Hepatocyte (in vitro differentiated cells): ENCODE measurements around the gene MARCHF5. TPM values are rescaled to one million over a fixed set of nuclear protein-coding genes. Genes with fewer than 3 reads are reported as not detected.

Experiments
- DNase-seq: peaks from one replicate; pipeline ENCODE4 v3.0.0-alpha.2; 2016; ENCODE audit warnings: low spot score
- H2AFZ ChIP-seq: fragments of 200-600 bp; sonication (generic); 2 replicates; pipeline ENCODE4 v1.6.0; 2016; ENCODE audit warnings: antibody characterized with exemption, mild to moderate bottlenecking
- H3K27ac ChIP-seq: fragments of 200-600 bp; sonication (generic); 2 replicates; pipeline ENCODE4 v1.5.1; 2016; ENCODE audit warnings: mild to moderate bottlenecking
- H3K27me3 ChIP-seq: fragments of 200-600 bp; sonication (generic); 2 replicates; pipeline ENCODE4 v1.6.1; 2016
- H3K36me3 ChIP-seq: fragments of 200-600 bp; sonication (generic); replicated peaks from 2 replicates; pipeline ENCODE4 v1.5.1; 2016; ENCODE audit warnings: low read depth; ENCODE audit not compliant: insufficient read depth
- H3K4me1 ChIP-seq: fragments of 200-600 bp; sonication (generic); 2 replicates; pipeline ENCODE4 v1.5.1; 2016; ENCODE audit warnings: mild to moderate bottlenecking, moderate library complexity; ENCODE audit not compliant: insufficient read depth
- H3K4me2 ChIP-seq: fragments of 200-600 bp; sonication (generic); 2 replicates; pipeline ENCODE4 v1.6.0; 2016
- H3K4me3 ChIP-seq: fragments of 200-600 bp; sonication (generic); 2 replicates; pipeline ENCODE4 v1.5.1; 2016; ENCODE audit warnings: mild to moderate bottlenecking
- H3K79me2 ChIP-seq: fragments of 200-600 bp; sonication (generic); 2 replicates; pipeline ENCODE4 v1.6.0; 2017; ENCODE audit warnings: mild to moderate bottlenecking
- H3K9me2 ChIP-seq: fragments of 200-600 bp; sonication (generic); replicated peaks from 2 replicates; pipeline ENCODE4 v1.6.0; 2017; ENCODE audit warnings: mild to moderate bottlenecking; ENCODE audit not compliant: insufficient read depth
- H3K9me3 ChIP-seq: fragments of 200-600 bp; sonication (generic); 2 replicates; pipeline ENCODE4 v1.5.1; 2016; ENCODE audit warnings: low read depth, mild to moderate bottlenecking
- H4K20me1 ChIP-seq: fragments of 200-600 bp; sonication (generic); 2 replicates; pipeline ENCODE4 v1.6.0; 2016; ENCODE audit warnings: mild to moderate bottlenecking; ENCODE audit not compliant: insufficient read depth, poor library complexity, severe bottlenecking
- EZH2 ChIP-seq: fragments of 200-600 bp; sonication (generic); IDR thresholded peaks from 2 replicates; pipeline ENCODE4 v1.6.1; 2016; ENCODE audit warnings: antibody characterized with exemption, mild to moderate bottlenecking, borderline replicate concordance
- EZH2phosphoT487 ChIP-seq: fragments of 200-600 bp; sonication (generic); IDR thresholded peaks from one replicate; pipeline ENCODE4 v1.6.1; 2018; ENCODE audit warnings: antibody characterized with exemption, mild to moderate bottlenecking, low read depth, moderate library complexity; ENCODE audit not compliant: unreplicated experiment, severe bottlenecking
- WGBS: methylation state at CpG from one replicate; pipeline ENCODE4 v1.1.6; 2016; ENCODE audit warnings: low lambda C conversion rate; ENCODE audit errors: missing lambda C conversion rate; 5-methylcytosine and 5-hydroxymethylcytosine counted together
- polyA plus RNA-seq: library from polyadenylated mRNA; unstranded; fragments of >200 nt; fragmentation: Nextera tagmentation; extraction: Ambion mirVana; gene quantifications from 2 replicates; pipeline ENCODE4 v1.2.1, GENCODE V29; 2016
- total RNA-seq: library from RNA; depleted of rRNA; stranded (reverse); fragments of >200 nt; gene quantifications from 2 replicates; pipeline ENCODE4 v1.2.3, GENCODE V29; 2014
- TF ChIP-seq, protein P1 (sequence below): fragments of 200-600 bp; sonication (generic); IDR thresholded peaks from 2 replicates; pipeline ENCODE4 v1.5.1; 2016; ENCODE audit warnings: antibody characterized with exemption, mild to moderate bottlenecking; ENCODE audit not compliant: poor library complexity

Gene MARCHF5
- total and polyA plus RNA-seq, 2 experiments from 2014 or later: 36.4 to 62.2 TPM

DNA sequence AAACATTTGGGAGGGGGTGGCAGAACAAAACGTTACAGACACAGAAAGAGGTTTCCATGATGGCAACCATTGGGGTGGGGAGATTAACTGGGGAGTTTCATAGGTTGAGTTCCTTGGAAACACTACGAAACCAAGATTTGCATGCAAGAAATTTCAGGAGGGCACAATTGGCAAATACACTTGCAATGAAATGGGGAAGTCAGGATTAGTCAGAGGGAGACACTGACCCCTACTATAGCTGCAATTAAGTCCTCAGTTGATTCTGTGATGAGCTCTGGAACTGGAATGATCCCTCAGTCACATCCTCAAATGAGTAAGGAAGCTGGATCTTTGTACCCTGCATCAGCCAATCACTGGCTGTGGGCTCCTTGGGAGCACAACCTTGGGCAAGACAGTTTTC lies 22.2 kb upstream of the MARCHF5 start:
- no peaks in the 10 kb centered on the region for H4K20me1 ChIP-seq
- no peak overlapping the region for H3K27ac ChIP-seq
- WGBS: 94% methylated on average over 2 of the region's 2 CpGs
- TF ChIP-seq, protein P1, sequence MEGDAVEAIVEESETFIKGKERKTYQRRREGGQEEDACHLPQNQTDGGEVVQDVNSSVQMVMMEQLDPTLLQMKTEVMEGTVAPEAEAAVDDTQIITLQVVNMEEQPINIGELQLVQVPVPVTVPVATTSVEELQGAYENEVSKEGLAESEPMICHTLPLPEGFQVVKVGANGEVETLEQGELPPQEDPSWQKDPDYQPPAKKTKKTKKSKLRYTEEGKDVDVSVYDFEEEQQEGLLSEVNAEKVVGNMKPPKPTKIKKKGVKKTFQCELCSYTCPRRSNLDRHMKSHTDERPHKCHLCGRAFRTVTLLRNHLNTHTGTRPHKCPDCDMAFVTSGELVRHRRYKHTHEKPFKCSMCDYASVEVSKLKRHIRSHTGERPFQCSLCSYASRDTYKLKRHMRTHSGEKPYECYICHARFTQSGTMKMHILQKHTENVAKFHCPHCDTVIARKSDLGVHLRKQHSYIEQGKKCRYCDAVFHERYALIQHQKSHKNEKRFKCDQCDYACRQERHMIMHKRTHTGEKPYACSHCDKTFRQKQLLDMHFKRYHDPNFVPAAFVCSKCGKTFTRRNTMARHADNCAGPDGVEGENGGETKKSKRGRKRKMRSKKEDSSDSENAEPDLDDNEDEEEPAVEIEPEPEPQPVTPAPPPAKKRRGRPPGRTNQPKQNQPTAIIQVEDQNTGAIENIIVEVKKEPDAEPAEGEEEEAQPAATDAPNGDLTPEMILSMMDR: no peak
- TF ChIP-seq EZH2 (no peak), EZH2phosphoT487 (no peak)
- H3K36me3 ChIP-seq: no peaks in the 10 kb centered on the region
- H2AFZ ChIP-seq: no peak overlapping the region
- H3K9me2 ChIP-seq: no peaks in the 10 kb centered on the region
- no peaks in the 10 kb centered on the region for H3K27me3 ChIP-seq
- H3K79me2 ChIP-seq: no peaks in the 10 kb centered on the region
- no peaks in the 10 kb centered on the region for H3K9me3 ChIP-seq
- no peak for DNase-seq
- H3K4me2 ChIP-seq: no peak overlapping the region
- peaks cover 3% of the 10 kb centered on the region for H3K4me1 ChIP-seq
- no peak overlapping the region for H3K4me3 ChIP-seq

DNA sequence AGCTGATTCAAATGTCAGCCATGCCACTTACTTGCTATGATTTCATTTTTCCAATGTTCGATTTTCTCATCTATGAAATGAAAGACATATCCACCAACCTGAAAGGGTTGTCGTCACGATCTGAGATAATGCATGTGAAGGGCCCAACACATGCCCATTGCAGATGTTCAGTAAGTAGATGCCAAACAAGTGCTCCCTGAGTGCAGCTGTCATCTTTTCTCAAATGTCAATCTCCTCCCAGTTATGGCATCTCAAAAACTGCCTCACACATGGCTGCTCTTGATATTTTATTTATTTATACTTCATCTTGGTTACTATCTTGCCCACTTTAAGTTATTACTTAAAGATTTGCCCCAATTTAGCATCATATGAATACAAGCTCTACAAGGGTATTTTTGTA lies 16.9 kb upstream of the MARCHF5 start:
- no peaks in the 10 kb centered on the region for H3K4me1 ChIP-seq
- TF ChIP-seq, protein P1: no peak
- TF ChIP-seq EZH2phosphoT487 (no peak), EZH2 (no peak)
- H3K27ac ChIP-seq: no peak overlapping the region
- H3K4me2 ChIP-seq: no peak overlapping the region
- no peaks in the 10 kb centered on the region for H3K9me3 ChIP-seq
- no peak for DNase-seq
- H3K36me3 ChIP-seq: no peaks in the 10 kb centered on the region
- H3K27me3 ChIP-seq: no peaks in the 10 kb centered on the region
- peaks cover 4% of the 10 kb centered on the region for H3K79me2 ChIP-seq
- H3K9me2 ChIP-seq: no peaks in the 10 kb centered on the region
- H2AFZ ChIP-seq: no peak overlapping the region
- no peaks in the 10 kb centered on the region for H4K20me1 ChIP-seq
- WGBS: 94% methylated on average over 3 of the region's 3 CpGs
- H3K4me3 ChIP-seq: no peak overlapping the region

DNA sequence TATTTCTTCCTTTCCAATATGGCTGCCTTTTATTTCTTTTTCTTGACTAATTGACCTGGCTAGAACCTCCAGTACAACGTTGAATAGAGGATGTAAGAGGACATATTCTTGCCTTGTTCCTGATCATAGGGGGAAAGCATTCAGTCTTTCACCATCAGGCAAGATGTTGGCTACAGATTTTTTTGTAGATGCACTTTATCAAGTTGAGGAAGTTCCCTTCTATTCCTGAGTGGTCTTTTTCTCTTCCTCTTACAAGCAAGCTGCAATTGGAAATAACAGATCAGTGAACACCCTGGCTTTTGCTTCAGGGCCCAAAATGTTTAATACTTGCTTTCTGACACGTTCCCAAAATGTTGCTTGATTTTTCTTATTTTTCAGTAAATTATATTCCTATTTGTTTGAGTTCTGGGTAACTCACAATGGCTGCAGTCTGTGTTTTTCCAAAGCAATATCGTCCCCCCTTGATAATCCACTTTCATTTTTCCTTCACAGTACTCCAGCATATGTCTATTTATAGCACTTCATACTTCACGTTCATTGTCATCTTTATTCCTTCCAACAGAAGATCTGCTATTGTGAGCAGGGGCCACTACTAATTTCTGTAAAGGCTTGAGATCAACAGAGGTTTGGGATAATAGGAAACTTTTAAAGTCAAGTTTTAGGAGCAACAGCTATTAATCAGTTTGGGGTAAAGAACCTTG lies 11.8 kb upstream of the MARCHF5 start:
- no peak for DNase-seq
- H3K4me1 ChIP-seq: no peaks in the 10 kb centered on the region
- no peak overlapping the region for H3K27ac ChIP-seq
- H3K9me3 ChIP-seq: no peaks in the 10 kb centered on the region
- H3K4me3 ChIP-seq: no peak overlapping the region
- no peaks in the 10 kb centered on the region for H3K27me3 ChIP-seq
- no peaks in the 10 kb centered on the region for H3K9me2 ChIP-seq
- H3K4me2 ChIP-seq: no peak overlapping the region
- no peak for TF ChIP-seq EZH2phosphoT487
- no peak for TF ChIP-seq EZH2
- TF ChIP-seq, protein P1: no peak
- no peaks in the 10 kb centered on the region for H3K36me3 ChIP-seq
- no peaks in the 10 kb centered on the region for H4K20me1 ChIP-seq
- H2AFZ ChIP-seq: no peak overlapping the region
- peaks cover 18% of the 10 kb centered on the region for H3K79me2 ChIP-seq
- WGBS: 88% methylated on average over 4 of the region's 4 CpGs
